GM12892 (cell line): ENCODE measurements around the gene CCL7.

Source experiments
- POLR2A ChIP-seq: IDR thresholded peaks from 2 replicates; pipeline ENCODE4 v1.6.1; 2011; ENCODE audit warnings: low read depth, low read length, control low read depth
- POLR2AphosphoS5 ChIP-seq: IDR thresholded peaks from 2 replicates; pipeline ENCODE4 v1.6.1; 2011; ENCODE audit warnings: low read depth, low read length, control low read depth
- TAF1 ChIP-seq: IDR thresholded peaks from 2 replicates; pipeline ENCODE4 v1.6.1; 2011; ENCODE audit warnings: low read depth, mild to moderate bottlenecking, control low read depth, low read length, borderline replicate concordance

DNA sequence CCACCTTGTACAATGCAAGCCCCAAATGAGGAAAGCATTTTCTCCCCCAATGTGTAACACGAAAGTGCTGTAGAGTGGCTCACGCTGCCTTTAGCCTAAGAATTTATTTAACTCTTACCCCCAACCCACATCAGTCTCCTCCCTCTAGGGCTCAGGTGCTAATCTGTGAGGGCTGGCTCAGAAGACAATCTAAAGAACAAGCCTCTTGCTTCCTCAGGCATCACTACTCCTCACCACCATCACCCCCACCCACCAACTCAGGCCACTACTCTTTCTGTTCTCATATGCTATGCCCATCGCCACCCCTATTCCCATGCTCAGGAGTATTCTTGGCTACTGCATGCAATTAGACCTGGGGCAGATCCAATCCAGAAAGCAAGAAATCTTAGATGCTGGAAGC, 18.8 kb upstream of the CCL7 start:
- TF ChIP-seq POLR2AphosphoS5 (no peak), TAF1 (no peak), POLR2A (no peak)
